Renal cortex interstitium (tissue), 11 donors: Measurements from ENCODE around the gene EXTL1. TPM values are rescaled to one million over a fixed set of nuclear protein-coding genes. Genes with fewer than 3 reads are reported as not detected.
A peak's percentile ranks its signal among the peaks of the same experiment; 100 is the strongest.

Experiments
- DNase-seq, 11 donors: peaks; one replicate each; pipeline ENCODE4 v3.0.0-alpha.2; 2013; ENCODE audit warnings: low read depth in 9 of 11, low spot score in 4 of 11; ENCODE audit errors: extremely low read depth in 1 of 11
- polyA plus RNA-seq, 3 donors: library from polyadenylated mRNA; unstranded; fragments of 120-200 nt; gene quantifications; one replicate each; pipeline ENCODE4 v1.2.1, GENCODE V29; 2013; ENCODE audit not compliant: insufficient read length in 3 of 3

Gene EXTL1
- polyA plus RNA-seq, 3 donors, result 1.5 to 1.7 (median 1.6) TPM

DNA sequence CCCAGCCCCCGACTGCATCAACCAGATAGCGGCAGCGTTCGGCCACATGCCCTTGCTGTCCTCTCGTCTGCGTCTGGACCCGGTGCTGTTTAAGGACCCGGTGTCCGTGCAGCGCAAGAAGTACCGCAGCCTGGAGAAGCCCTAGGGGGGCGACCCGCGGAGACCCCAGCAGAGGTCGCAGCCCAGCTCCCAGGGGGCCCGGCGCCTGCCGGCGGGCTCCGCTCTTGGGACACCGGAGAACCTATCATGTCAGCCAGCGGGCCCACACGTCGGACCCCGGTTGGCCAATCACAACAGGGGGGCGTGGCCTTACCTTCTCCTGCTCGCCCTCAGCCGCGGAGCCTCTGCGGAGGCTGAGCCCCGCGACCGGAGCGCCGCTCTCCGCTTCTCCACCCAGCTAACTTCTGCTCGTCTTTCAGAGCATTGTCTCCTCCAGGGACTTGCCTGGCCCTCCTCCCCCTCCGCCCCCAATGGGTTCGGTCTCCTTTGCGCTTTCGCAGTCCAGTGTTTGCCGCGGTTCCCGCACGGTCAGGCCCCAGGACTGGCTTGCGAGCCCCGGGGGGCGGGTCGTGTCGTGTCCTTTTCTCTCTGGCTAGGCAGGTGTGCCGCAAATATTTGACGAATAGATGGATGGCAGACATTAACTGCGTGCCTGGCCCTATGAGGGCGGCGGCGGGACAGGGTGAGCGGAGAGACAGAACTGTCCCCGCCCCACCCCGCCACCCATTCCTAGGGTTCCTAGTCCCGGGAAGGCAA lies 13.8 kb downstream of the EXTL1 start:
- peak; percentile 66 to 89 (median 86) for DNase-seq

GRCh38 chr1:26035959-26036755 lies 14.6 kb downstream of the EXTL1 start:
- DNase-seq, result peak in 10 of 11 donors; percentile 50 to 85 (median 70)

- no peak for DNase-seq
Observed at GRCh38 chr1:26036756-26037281, 15.2 kb downstream of the EXTL1 start.

DNA sequence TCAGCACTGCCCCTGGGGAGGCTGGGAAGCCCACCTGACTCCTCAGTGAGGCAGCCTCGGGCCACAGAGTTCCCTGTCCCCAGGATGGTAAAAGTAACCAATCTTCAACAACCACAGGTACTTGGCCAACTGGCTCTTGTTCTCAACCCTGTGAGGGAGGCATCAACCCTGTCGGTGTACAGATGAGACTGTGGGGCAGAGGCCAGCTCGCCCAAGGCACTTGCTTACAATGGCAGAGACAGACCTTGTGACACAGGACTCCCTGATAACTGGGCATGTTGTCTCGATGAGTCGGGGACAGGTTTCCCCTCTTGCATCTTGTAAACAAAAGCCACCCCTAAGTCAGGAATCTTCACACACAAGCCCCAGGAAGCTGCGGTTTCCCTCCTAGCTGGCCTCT lies 16.3 kb downstream of the EXTL1 start:
- DNase-seq, result no peak

GRCh38 chr1:26038477-26038876 lies 16.9 kb downstream of the EXTL1 start:
- no peak for DNase-seq

DNA sequence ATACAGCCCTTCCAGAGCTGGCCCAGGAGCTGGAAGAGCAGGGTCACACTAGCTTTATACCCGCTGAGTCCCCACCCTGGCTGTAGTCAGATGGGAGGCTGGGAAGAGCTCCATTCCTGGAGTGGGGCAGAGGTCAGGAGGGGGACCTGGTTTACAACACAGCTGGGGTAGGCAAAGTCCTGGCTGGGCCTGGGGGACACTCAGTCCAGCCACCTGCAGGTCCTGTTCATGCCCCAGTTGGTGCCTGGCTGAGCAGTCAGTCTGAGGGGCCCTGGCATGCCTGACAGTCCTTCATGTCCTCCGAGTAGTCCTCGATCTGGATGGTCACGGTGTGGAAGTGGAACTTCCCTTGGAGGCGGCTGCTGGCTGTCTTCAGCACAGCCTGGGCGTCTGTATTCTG lies 17.3 kb downstream of the EXTL1 start:
- DNase-seq, result no peak

DNA sequence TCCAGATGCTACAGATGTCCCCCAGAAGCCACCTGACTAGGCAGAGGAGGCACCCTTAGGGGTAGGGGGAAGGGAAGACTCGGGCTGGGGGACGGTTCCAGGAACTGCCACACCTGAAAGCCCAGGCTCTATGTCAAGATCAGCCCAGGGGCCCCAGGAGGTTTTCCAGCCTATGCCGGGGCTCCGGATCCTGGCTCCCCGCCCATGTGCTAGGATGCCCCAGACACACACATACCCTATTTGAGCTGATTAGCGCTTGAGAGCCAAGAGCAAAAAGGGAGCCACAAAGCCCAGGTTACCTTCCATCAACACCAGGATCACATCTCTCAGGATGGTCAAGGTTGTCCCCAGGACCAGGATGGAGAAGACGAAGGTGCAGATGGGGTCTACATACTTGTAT lies 19.8 kb downstream of the EXTL1 start:
- DNase-seq, result no peak

DNA sequence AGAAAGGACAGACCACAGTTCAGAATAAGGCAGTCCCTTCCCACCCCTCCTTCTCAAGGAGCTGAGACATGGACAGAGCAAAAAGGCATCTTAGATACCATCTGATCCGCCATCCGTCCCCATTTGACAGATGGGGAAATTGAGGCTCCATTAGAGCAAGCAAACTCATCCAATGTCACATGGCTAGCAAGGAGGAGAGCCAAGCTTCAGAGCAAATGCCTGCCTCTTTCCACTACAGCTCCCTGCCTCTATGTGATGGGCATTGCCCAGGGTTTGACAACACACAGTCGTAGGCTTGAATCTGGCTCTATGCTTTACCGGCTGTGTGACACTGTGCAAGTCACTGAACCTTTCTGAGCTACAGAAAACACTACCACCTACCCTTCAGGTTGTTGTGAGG lies 20.4 kb downstream of the EXTL1 start:
- no peak for DNase-seq

DNA sequence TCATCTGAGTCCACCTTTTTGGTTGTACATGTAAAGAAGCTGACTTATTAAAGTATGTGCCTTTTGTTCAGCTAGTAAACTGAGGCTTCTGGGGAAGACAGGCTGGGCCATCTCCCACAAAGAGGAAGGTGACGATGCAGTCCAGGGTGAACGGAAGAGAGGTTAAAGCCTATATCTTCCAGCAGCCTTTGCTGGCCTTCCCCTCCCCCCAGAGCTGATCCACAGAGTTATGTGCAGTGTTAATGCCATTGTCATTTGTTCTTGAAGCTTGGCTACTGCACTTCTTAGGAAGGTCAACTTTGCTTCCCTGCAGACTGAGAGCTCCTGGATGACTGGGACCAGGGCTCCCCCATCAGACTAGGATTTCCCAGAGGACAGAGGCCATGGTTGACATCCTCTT lies 22.2 kb downstream of the EXTL1 start:
- no peak for DNase-seq

GRCh38 chr1:26044414-26044813 lies 22.8 kb downstream of the EXTL1 start:
- no peak for DNase-seq

GRCh38 chr1:26044971-26045721 lies 23.6 kb downstream of the EXTL1 start:
- no peak for DNase-seq

DNA sequence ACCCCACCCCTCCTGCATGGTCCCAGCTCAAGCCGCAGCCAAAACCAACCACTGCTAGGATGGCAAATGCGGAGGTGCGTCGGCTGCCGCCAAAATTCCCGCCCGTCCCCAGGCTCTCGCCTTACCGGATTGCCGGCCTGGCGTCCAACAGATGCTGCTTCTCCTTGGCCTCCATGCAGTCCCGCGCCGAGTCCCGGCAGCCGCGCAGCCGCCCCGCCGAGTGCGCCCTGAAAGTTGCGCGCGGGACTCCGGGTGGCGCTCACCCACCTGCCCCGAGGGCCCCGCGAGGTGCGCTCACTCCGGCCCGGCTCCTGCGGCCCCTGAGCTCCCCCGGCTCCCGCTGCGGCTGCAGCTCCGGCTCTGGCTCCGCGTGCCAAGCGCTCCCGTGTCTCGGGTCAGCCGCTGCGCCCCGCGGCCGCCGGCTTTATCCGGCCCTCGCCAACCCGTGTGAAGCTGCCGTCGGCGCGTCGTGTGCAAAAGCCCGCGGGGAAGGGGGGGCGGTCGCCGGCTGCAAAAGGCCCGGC lies 24.2 kb downstream of the EXTL1 start, which contains the start of gene SLC30A2:
TSS of gene SLC30A2 (minus strand) at position 397 of the 524 bp plus-strand sequence. CDS start at position 175, 222 bp downstream.
- DNase-seq, result no peak

- no peak for DNase-seq
Observed at GRCh38 chr1:26046246-26047095, 24.9 kb downstream of the EXTL1 start.

DNA sequence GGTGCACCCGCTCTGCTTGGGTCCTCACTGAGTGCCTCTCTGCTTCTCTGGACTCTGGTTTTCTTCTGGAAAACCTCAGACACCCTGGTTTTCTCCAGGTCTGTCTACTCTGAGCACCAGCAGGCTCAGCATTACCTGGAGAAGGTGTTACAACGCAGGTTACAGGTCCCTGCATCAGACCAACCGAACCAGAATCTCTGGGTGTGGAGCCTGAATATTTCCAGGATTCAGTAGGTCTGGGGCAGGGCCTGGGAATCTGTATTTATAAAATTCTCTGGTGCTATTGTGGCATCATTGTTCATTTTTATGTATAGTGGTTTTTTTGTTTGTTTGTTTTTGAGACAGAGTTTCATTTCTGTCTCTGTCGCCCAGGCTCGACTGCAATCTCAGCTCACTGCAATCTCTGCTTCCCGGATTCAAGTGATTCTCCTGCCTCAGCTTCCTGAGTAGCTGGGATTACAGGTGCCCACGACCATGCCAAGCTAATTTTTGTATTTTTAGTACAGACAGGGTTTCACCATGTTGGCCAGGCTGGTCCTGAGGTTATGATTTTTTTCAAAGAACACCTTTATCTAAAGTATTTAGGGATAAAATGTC lies 25.8 kb downstream of the EXTL1 start:
- no peak for DNase-seq

GRCh38 chr1:26049531-26050247 lies 28.1 kb downstream of the EXTL1 start:
- DNase-seq, result no peak

DNA sequence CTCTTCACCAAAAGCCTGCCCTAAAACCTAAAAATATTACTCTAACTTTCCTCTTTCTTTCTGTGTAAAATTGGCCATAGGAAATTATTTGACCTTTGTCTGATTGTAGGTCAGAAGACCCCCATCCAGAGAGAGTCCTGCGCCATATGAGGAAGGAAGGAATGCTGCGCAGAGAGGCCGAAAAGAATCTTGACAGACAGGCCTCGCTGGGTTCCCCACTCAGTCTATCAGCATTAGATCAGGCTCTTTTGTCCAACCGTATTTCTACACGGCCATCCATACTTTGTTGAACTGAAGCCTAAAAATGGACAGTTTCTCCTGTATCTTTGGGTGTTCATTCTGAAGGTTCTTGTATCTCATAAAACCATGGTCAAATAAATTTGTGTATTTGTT lies 28.7 kb downstream of the EXTL1 start:
- no peak for DNase-seq
